HG03460 (cell line): ENCODE measurements around the gene CNNM2.
"Not testable (repeated sequence)": the region's sequence is repeated elsewhere in the genome, so short reads cannot be mapped to it uniquely, and the experiment has no call there.

Experiments
- ATAC-seq: cut with Tn5 transposase; IDR thresholded peaks from one replicate; pipeline ENCODE4 v1.9.1; 2021; ENCODE audit not compliant: unreplicated experiment

CNNM2 gene

DNA sequence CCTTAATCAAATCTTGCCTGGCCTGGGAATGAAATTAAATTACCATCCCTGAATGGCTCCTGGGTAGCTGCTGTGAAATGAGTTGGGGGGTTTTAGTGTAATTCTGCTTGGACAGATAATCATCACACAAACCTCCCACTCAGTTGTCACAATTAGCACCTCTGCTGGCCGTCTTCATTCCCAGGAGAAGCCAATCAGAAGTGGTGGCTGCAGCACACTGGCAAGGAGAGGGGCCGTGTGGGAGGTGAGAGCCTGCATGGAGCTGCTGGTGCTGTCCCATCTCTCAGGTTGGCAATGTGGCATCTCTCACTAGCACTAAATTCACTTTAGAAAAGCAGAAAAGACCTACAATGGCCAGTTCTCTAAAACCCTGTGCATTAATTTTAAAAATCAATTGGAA is 182.5 kb downstream of the CNNM2 start:
- no peak for ATAC-seq

DNA sequence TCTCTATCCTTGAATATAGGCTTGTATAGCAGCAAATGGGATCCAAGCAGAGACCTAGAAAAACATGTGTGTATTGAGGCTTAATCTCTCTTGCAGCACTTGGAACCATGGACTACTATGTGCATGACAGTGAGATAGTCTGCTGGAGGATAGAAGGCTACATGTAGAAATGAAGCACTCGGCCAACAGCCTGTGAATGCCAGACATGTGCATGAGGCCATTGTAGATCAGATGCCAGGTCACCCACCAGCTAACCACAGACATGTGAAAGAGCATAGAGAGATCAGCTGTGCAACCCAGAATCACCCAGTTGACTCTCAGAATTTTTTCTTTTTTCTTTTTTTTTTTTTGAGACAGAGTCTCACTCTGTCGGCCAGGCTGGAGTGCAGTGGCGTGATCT is 184.1 kb downstream of the CNNM2 start:
- ATAC-seq: no peak

DNA sequence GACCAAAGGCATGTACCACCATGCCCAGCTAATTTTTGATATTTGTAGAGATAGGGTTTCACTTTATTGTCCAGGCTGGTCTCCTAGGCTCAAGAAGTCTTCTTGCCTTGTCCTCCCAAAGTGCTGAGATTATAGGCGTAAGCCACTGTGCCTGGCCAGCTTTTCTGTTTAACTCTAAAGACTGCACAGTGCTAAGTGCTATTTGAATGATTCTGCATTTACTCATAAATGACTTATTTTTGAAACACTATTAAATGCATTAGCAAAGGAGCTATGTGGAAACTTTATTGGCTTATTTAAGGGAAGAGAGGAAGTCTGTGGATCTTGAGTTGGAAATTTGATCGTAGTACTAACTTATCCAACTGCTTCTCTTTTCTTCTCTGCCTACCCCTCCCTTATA is 185.9 kb downstream of the CNNM2 start:
- no peak for ATAC-seq

DNA sequence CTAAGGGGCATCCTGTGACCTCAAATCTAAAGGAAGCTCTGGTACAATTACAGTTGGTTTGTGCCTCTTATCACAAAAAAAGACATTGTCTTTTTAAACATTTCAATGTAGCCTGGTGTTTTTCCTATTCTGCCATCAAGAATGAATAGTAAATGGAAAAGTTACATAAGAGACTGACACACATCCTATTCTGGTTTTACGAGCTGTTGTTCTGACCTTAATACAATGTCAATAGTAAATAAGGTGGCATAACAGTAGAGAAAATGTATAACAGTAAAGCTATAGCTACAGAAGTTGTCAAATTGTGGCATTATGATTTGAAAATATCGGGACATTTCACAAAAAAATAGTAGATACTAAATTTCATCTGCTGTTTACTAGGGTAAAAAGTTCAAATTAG is 186.6 kb downstream of the CNNM2 start:
- no peak for ATAC-seq

DNA sequence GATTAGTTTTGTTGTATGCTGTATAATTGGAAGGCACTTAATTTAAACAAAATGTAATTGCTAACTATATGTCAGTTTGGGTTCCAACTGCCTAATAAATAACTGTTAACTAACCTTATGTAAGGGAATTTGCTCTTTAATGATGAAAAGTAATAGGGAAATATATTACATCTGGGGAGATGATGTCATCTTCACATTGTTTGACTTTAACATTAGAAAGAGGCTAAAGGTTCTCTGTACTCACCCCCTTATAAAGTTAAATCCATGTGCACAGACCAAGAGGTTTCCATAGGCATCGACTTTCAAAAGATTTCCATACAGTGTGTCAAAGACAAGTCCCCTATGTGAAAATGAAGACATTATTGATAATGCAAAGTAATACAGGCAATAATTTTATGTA is 187.4 kb downstream of the CNNM2 start:
- ATAC-seq: no peak

DNA sequence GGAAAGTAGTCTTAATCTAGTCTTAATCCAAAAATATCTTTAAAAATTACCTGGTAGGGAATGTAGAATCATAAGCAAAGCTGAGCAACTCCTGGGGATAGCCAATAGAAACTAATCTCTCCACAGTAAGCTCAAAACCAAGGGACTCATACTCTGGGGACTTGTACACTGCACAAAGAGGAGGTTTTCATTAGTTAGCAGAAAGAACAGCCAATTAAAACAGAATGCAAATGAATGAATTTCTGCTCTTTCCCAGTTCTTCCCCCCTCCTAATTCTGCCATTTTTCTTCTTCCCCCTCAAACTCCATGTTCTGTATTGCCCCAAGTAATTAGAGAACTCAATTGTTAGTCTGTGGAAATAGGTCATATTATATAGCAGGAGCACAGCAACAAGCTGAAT is 188.4 kb downstream of the CNNM2 start:
- ATAC-seq: no peak

DNA sequence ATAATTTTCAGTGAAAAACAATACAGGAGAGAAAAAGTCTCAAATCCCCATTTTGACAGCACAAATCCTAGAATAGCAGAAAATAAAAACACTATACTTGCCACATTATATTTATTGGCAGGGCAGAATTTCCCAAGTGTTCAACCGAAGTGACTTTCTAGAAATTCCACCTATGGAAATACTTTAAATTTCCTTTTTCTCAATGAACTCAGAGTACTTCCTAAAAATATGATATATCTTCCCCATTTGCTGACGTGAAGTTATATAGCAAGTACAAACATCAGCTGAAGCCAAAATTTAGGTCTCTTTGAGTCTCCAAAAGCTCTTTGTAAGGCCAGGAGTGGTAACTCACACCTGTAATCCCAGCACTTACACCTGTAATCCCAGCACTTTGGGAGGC is 191.7 kb downstream of the CNNM2 start:
- no peak for ATAC-seq

DNA sequence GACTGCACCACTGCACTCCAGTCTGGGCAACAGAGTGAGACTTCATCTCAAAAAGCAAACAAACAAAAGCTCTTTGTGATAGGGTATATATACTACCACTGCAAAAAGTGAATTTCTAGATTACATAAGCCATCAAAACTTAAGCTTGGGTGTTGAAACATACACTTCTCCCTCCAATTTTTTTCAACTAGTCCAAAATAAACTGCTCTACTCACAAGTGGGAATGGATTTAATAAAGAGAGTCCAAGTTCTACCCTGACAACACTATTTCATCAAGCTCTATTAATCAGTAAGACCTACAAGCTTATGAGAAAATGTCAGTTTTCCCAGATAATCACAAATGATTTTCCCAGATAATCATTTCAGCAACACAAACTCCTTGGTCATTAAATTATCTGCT is 192.3 kb downstream of the CNNM2 start:
- no peak for ATAC-seq

DNA sequence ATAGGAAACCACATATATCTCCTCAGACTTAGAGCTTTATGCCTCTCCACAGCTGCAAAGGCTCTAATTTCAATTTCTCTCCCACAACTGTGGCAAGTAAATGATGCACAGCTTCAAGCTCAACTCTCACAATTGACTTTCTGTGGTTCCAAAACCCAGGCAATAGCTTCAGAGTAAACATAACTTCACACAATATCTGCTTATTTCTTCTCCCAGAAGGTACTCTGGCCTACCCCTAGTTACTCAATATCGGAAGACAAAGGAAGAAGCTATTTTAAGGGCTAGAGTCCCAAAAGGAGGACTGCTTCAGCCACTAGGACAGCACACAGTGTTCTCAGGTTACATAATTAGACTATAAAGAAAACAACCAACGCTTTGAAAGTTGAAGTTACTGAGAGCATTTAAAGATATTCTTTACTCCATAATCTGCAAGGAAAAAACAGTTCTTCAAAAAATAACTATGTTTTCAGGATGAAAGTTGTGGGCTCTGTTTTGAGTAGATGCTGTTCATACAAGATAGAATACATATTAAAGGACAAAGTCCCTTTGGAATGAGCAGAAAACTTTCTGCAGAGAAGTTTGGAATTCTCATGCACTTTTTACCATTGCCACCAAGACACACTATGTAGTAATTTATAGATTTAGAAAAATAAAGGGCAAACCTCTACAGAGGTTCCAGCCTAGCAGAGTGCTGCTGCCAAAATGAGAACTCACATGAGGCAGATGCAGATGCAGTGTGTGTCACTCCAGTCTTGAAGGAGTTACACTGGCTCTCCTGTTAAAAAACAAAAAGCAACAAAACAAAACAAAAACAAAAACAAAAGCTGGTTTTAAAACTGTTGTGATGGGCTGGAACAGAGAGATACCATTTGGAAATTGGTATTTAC is 193.2 kb downstream of the CNNM2 start:
- ATAC-seq: peak; percentile 68

DNA sequence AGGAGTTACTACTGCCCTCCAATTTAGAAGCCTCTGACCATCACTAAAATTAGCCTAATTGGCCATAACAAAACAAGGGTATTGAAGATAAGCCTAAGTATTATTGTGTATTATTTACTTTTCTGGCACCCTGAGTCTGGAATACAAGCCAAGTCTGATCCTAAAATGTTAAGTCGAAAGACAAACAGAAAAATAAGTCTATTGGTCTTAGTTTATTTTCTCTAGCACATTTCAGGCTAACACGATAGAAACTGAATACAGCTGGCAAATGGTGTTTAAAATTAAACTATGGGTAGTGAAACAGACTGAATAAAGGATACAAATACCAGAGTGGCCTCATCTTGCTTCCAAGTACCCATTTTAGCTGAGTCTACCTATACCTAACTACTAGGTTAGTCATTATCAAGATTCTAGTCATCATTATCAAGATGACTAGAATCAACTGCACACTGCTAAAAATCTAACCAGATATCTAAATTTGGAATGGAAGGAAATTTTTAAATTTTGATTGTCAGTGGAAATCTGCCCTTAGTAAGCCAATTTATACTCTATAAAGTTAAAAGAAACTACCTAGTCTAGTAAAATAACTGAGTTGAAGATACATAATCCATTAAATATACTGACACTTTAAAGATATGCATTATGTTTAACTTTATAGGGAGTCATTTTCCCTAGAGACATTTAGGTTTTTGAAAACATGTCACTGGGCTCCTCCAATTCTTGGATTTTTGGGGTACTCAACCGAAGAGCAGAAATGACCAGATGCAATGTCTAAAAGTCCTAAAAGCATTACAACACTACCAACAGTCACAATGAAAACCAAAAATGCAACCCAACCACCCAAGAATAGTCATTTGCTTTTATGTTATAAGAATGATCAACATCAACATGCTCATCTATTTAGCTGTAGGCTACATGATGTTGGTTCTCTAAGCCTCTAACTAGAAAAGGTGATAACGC is 194.1 kb downstream of the CNNM2 start:
- peak; percentile 67 for ATAC-seq

DNA sequence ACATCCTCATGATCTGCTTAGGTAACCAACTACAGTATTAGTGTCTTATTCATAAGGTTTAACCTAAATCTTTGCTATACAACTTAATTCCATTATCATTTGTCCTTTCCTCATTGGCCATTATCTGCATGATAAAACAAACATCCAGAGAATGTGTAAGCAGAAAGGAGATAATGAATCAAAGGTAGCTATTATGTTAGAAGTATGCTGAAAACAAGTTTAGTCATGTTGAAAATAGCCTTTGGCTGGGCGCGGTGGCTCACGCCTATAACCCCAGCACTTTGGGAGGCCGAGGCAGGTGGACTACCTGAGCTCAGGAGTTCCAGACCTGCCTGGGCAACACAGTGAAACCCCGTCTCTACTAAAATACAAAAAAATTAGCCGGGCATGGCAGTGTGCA is 196.8 kb downstream of the CNNM2 start:
- ATAC-seq: no peak

DNA sequence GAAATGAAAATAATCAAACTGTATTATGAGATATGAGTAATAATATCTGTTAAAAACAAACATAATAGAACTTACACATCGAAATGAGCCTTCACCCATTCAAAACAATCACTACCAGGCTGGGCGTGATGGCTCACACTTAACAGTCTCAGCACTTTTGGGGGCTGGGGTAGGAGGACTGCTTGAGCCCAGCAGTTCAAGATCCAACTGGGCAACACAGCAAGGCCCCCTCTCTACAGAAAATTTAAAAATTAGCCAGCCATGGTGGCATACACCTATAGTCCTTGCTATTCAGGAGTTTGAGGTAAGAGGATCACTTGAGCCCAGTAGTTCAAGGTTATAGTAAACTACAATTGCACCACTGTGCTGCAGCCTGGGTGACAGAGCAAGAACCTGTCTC is 199.2 kb downstream of the CNNM2 start:
- no peak for ATAC-seq

DNA sequence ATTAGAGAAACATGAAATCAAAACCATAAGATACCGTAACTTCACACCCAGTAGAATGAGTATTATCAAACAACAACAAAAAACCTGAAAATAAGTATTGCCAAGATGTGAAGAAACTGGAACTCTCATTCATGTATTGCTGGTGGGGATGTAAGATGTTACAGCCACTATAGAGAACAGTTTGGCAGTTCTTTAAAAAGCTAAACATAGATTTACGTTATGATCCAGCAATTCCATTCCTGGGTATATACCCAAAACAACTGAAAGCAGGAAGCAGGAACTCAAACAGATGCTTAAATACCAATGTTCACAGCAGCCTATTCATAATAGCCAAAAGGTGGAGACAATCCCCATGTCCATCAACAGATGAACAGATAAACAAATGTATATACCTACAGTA is 202.5 kb downstream of the CNNM2 start:
- no peak for ATAC-seq

DNA sequence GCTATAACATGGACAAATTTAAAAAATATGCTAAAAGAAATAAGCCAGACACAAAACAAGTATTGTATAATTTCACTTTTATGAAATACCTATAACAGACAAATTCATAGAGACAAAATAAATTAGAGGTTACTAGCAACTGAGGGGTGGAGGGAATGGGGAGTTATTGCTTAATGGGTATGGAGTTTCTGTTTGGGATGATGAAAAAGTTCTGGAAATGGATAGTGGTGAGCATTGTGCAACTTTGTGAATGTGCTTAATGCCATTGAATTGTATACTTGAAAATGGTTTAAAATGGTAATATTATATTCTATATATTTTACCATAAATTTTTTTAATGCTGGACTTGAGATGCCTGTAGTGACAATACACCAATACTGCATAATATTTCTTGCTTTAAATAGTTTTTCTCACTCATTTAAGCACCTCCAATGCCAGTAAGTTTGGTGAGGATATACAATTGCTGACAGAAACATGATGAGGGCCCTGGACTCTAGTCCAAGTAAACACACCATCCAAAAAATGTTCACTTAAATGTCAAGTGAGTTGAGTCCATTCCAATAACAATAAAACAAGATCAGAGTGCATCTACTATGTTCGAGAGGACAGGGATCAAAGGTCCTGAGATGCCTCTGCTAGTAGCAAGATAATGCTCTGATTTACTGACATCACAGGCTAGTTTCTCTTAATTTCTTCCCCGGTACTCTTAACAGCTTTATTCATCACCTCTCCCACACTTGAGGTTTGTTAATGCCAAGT is 203.1 kb downstream of the CNNM2 start:
- ATAC-seq: no peak

DNA sequence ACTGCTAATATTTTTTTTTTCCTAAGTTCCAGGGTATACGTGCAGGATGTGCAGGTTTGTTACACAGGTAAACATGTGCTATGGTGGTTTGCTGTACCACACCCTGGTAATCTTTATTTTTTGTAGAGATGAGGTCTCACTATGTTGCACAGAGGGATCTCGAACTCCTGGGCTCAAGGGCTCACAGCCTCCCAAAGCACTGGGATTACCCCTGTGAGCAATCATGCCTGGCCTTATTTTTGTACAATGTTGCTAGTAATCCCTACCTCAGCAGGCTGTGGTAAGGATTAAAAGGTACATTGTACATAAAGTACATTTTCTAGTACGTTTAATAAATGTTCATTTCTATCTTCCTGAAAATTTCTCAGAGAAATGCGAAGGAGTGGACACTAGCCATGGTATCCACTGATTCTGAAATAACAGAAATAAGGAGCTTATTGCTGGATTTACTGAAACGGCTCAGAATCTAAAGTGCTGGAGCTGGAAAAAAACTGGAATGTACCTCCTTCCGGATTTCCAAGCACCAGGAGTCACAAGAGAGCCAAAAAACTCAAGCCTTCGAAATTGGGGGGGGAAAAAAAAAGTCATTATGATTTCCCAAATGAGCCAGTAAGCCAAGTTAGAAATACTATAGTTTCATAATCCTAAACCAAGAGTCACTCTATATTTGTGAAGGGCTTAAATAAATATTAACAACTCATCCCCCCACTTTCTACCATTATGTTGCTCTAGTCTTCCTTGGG is 205.4 kb downstream of the CNNM2 start:
- ATAC-seq: no peak

DNA sequence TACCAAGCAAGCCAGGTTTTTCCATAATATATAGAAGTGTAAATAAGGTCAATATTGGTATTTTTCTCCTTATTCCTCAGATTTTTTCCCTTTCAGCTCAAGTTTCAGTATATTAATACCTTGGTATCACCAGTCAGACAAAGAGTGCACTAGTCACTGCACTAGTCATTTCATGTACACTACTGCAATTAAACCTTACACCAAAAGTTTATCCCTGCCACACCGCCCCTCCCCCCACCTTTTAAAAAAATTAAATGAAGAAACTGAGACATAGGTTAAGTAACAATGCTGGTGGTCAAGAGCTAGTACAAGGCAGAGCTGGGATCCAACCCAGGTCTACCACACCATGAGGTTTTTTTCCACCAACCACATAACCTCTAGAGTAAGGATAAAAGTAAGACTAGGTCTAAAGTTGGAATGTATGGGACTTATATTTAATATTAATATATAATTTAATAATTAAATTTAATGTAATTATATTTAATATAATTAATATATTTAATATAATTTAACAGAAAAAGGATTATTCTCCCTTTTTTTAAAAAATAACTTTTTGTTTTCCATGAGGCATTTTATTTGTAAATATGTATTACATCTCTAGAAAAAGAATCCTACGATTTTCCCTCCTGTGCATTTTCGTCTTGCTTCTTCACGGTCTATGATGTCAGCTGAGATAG is 206.5 kb downstream of the CNNM2 start:
- ATAC-seq: no peak

DNA sequence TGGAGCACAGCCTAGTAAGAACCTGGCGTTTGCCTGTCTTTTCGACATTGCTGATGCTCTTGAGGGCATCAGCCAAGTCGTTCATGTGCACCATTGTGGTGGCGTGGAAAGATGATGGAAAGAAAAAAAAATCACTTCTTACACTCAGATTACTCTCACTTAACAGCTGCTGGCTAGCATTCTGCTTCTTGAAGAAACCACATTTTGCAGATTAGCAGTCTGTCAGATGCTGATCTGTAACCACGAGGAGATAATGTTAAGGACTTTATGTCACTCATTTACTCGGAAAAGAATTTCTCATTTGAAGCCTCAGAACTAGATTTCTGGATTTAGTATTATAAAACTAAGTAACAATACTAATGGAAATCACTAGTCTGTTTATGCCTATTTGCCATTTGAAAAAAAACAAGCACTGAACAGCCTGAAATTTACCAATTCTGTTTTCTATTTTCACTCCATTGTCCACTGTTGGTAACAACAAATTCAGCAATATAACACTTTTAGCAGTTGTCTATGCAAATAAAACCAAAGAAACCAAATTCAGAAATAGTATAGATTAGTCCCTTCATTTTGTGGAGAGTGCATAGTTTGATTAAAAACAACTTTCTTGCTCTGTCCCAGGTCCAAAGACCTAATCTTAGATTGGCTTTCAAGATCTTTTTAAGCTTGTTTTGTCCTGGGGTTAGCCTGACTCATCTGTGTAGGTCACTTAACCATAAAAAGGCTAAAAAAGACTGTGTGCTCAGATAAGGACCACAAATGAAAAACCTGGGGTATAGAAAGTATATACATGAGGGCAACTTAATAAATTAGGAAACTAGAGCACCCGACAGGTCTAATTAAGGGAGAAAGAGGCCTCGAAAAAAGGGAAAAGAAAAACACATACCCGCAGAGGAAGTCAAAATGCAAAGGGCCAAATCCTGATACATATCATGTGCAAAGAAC is 207.5 kb downstream of the CNNM2 start:
- peak; percentile 85 for ATAC-seq

DNA sequence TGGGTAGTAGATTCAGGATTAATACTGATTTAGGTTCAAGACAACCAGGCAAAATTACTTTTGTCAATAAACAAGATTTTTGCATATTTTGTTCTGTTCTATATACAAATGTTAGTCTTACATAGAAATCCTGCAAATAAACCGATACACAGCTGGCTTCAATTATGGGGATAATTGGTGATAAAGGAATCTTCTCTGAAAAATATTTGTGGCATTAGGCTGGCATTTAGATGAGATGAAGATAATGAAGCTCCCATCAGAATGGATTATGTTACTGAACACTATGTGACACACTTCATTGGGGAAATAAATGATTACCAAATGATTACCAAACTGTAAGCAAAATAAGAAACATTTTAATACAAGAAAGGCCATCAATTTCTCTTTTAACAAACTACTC is 209.1 kb downstream of the CNNM2 start:
- no peak for ATAC-seq

DNA sequence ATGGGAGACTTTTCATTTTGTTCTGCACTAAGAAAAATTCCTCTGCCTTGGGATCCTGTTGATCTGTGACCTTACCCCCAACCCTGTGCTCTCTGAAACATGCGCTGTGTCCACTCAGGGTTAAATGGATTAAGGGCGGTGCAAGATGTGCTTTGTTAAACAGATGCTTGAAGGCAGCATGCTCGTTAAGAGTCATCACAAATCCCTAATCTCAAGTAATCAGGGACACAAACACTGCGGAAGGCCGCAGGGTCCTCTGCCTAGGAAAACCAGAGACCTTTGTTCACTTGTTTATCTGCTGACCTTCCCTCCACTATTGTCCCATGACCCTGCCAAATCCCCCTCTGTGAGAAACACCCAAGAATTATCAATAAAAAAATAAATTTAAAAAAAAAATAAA is 212.1 kb downstream of the CNNM2 start:
- ATAC-seq: not testable (repeated sequence)
